Gastroesophageal sphincter (tissue), 3 donors: ENCODE measurements around the gene TCEANC2.

Experiments
- CTCF ChIP-seq, 4 experiments: fragments of 200-600 bp in 2 of 4; fragments of 450-650 bp in 2 of 4; sonication (generic) in 1 of 4; IDR thresholded peaks; one replicate each; pipeline ENCODE4 v1.5.1; 2017 to 2019; ENCODE audit warnings: antibody characterized with exemption in 4 of 4, mild to moderate bottlenecking in 2 of 4, moderate library complexity in 2 of 4
- POLR2A ChIP-seq, 2 donors: fragments of 450-650 bp; IDR thresholded peaks; one replicate each; pipeline ENCODE4 v1.6.1; 2017; ENCODE audit warnings: antibody characterized with exemption in 2 of 2, mild to moderate bottlenecking in 2 of 2, moderate library complexity in 1 of 2
- POLR2AphosphoS5 ChIP-seq: sonication (generic); formaldehyde crosslinking; IDR thresholded peaks from one replicate; pipeline ENCODE4 v1.6.1; 2017; ENCODE audit warnings: antibody characterized with exemption

DNA sequence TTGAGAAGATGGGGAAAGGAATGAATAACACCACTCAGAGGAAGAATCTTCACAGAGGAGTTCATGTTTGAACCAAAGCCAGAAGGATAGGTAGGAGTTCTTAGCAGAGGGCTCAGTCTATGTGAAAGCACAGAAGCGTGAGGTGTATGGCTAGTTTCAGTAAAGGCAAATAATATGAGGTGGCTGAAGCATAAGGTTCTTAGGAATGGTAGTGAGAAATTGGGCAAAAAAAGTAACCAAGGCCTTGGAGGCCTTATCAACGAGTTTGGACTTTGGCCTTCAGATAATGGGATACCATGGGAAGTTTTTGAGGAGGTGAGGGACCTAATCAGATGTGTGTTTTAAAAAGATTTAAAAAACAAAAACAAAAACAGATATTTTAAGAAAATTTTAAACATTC lies 47.1 kb downstream of the TCEANC2 start:
- TF ChIP-seq CTCF (IDR thresholded peaks at IDR 0.05): no peak
- no peak for TF ChIP-seq POLR2AphosphoS5
- TF ChIP-seq POLR2A (IDR thresholded peaks at IDR 0.05): no peak
